Gastrocnemius medialis (tissue), 4 donors: ENCODE data around the gene CREB1. TPM values are rescaled to one million over a fixed set of nuclear protein-coding genes. Genes with fewer than 3 reads are reported as not detected.

Experiments
- ATAC-seq, 2 donors: fragments of 150-250 bp; one replicate each; pipeline ENCODE4 v1.9.1; 2016
- DNase-seq, 2 donors: peaks; one replicate each; pipeline ENCODE4 v3.0.0-alpha.2; 2019
- H3K27ac ChIP-seq, 4 donors: fragments of 200-600 bp; sonication (generic); 1 replicate in 1 of 4; 2 replicates in 3 of 4; pipeline ENCODE4 v1.5.1; 2016 to 2018; ENCODE audit warnings: mild to moderate bottlenecking in 2 of 4, moderate library complexity in 1 of 4
- H3K27me3 ChIP-seq, 3 donors: fragments of 200-600 bp; sonication (generic) in 2 of 3; 1 replicate in 1 of 3; 2 replicates in 2 of 3; pipeline versions ENCODE4 v1.5.1 to v1.6.0; 2016 to 2019; ENCODE audit warnings: mild to moderate bottlenecking in 1 of 3, moderate library complexity in 1 of 3
- H3K36me3 ChIP-seq, 2 donors: fragments of 200-600 bp; sonication (generic) in 1 of 2; one replicate each; pipeline ENCODE4 v1.5.1; 2017 to 2018
- H3K4me1 ChIP-seq, 2 donors: fragments of 200-600 bp; sonication (generic) in 1 of 2; one replicate each; pipeline ENCODE4 v1.5.1; 2016 to 2017; ENCODE audit warnings: mild to moderate bottlenecking in 2 of 2
- H3K4me3 ChIP-seq, 4 donors: fragments of 200-600 bp; sonication (generic) in 3 of 4; 1 replicate in 1 of 4; 2 replicates in 3 of 4; pipeline ENCODE4 v1.5.1; 2016 to 2019; ENCODE audit warnings: mild to moderate bottlenecking in 2 of 4
- H3K9me3 ChIP-seq, 3 donors: fragments of 200-600 bp; sonication (generic) in 2 of 3; 1 replicate in 1 of 3; 2 replicates in 2 of 3; pipeline ENCODE4 v1.5.1; 2016 to 2019
- CTCF ChIP-seq, 5 experiments: fragments of 450-650 bp in 3 of 5; fragments of 200-600 bp in 2 of 5; sonication (generic) in 2 of 5; IDR thresholded peaks in 4 of 5; conservative IDR thresholded peaks in 1 of 5; 1 replicate in 4 of 5; 2 replicates in 1 of 5; pipeline ENCODE4 v1.5.1; 2016 to 2019; ENCODE audit warnings: antibody characterized with exemption in 5 of 5, mild to moderate bottlenecking in 3 of 5, moderate library complexity in 3 of 5
- POLR2A ChIP-seq, 2 donors: fragments of 450-650 bp; IDR thresholded peaks; one replicate each; pipeline ENCODE4 v1.6.1; 2017; ENCODE audit warnings: antibody characterized with exemption in 2 of 2, mild to moderate bottlenecking in 2 of 2, moderate library complexity in 2 of 2
- in situ Hi-C, 4 donors: fragments of 200-750 bp; cut with MboI; loops; one replicate each; pipeline versions ENCODE4 v1.15.0 to v1.8.0; 2017; ENCODE audit warnings: low sequenced_read_pairs in 4 of 4
- intact Hi-C: fragments of 100-400 bp; cut with DNase I; formaldehyde crosslinking; loops from one replicate; pipeline ENCODE4 v1.15.1; 2023; ENCODE audit warnings: low total_unique reads
- total RNA-seq, 4 donors: library from RNA; depleted of rRNA; stranded (reverse); fragments of >200 nt; gene quantifications; one replicate each; pipeline versions ENCODE4 v1.1.0 to v1.2.3, GENCODE V29; 2016

The CREB1 gene
- 10 to 100 TPM; 11.5 to 19.9 (median 19.8) TPM for total RNA-seq

GRCh38 chr2:207529330-207530159 lies at the start of gene CREB1:
Gene CREB1, plus strand, starts transcription at chr2:207529962. Its CDS starts 25,674 bp downstream, at chr2:207555636.
- ATAC-seq (peak; percentile 89 to 92), DNase-seq (peak; percentile 98)
- peak in 1 of 5 experiments; percentile 6 for TF ChIP-seq CTCF (IDR thresholded peaks at IDR 0.05 in 4 of 5, conservative IDR thresholded peaks at IDR 0.05 in 1 of 5)
- peak; percentile 95 to 99 for TF ChIP-seq POLR2A (IDR thresholded peaks at IDR 0.05)
- intact Hi-C loops: loop anchor here (1.0 to 5.0 kb wide), 4 partner anchors 96 to 765 kb away; partner anchors contain the start of genes CCNYL1, FASTKD2, MDH1B and METTL21A
- Histone ChIP-seq H3K27ac (peak within 1 kb of the TSS; percentile 94 to 95 (median 94)), H3K4me3 (peak within 1 kb of the TSS; percentile 80 to 93 (median 86)), H3K4me1 (peaks cover 29 to 41% of the 10 kb centered on the region in 2 donors), H3K9me3 (no peaks in the 10 kb centered on the region), H3K27me3 (no peaks in the 10 kb centered on the region), H3K36me3 (no peaks in the 10 kb centered on the region)
- in situ Hi-C loops: loop anchor here in 2 of 4 donors (10.0 to 25.0 kb wide), 3 partner anchors 95 to 733 kb away; partner anchors contain the start of genes CCNYL1 (in 2 of the 2), IDH1 (in 1 of the 2), METTL21A (in 1 of the 2) and PIKFYVE (in 1 of the 2)

- Histone ChIP-seq H3K9me3 (no peaks in the 10 kb centered on the region), H3K4me3 (no peak overlapping the region), H3K27me3 (no peaks in the 10 kb centered on the region), H3K4me1 (no peaks in the 10 kb centered on the region), H3K27ac (no peak overlapping the region), H3K36me3 (no peaks in the 10 kb centered on the region)
- intact Hi-C loops (no loop called here), in situ Hi-C loops (no loop called here)
- TF ChIP-seq POLR2A (IDR thresholded peaks at IDR 0.05) (no peak), CTCF (IDR thresholded peaks at IDR 0.05 in 4 of 5, conservative IDR thresholded peaks at IDR 0.05 in 1 of 5) (no peak)
- DNase-seq (no peak), ATAC-seq (no peak)
Measured at GRCh38 chr2:207480521-207481040, 49.2 kb upstream of the CREB1 start.

- Histone ChIP-seq H3K36me3 (no peaks in the 10 kb centered on the region), H3K27ac (no peak overlapping the region), H3K27me3 (no peaks in the 10 kb centered on the region), H3K4me3 (no peak overlapping the region), H3K4me1 (no peaks in the 10 kb centered on the region), H3K9me3 (no peaks in the 10 kb centered on the region)
- ATAC-seq: no peak
- DNase-seq: no peak
- TF ChIP-seq POLR2A (IDR thresholded peaks at IDR 0.05) (no peak), CTCF (IDR thresholded peaks at IDR 0.05 in 4 of 5, conservative IDR thresholded peaks at IDR 0.05 in 1 of 5) (no peak)
- in situ Hi-C loops (no loop called here), intact Hi-C loops (no loop called here)
Measured at GRCh38 chr2:207481924-207482323, 47.8 kb upstream of the CREB1 start.

- H3K27ac ChIP-seq: no peak overlapping the region
- no peak for DNase-seq
- intact Hi-C loops: no loop called here
Measured at GRCh38 chr2:207482630-207483029, 47.1 kb upstream of the CREB1 start.

More at GRCh38 chr2:207482630-207483029, 47.1 kb upstream of the CREB1 start:
- TF ChIP-seq CTCF (IDR thresholded peaks at IDR 0.05 in 4 of 5, conservative IDR thresholded peaks at IDR 0.05 in 1 of 5): no peak
- TF ChIP-seq POLR2A (IDR thresholded peaks at IDR 0.05): no peak
- in situ Hi-C loops: no loop called here
- H3K36me3 ChIP-seq: no peaks in the 10 kb centered on the region
- ATAC-seq: no peak
- no peaks in the 10 kb centered on the region for H3K9me3 ChIP-seq
- H3K4me3 ChIP-seq: no peak overlapping the region
- no peaks in the 10 kb centered on the region for H3K27me3 ChIP-seq
- no peaks in the 10 kb centered on the region for H3K4me1 ChIP-seq
